Measurements from ENCODE around the gene SCO2. TPM values are rescaled to one million over a fixed set of nuclear protein-coding genes. Genes with fewer than 3 reads are reported as not detected.

SCO2 gene, protein sequence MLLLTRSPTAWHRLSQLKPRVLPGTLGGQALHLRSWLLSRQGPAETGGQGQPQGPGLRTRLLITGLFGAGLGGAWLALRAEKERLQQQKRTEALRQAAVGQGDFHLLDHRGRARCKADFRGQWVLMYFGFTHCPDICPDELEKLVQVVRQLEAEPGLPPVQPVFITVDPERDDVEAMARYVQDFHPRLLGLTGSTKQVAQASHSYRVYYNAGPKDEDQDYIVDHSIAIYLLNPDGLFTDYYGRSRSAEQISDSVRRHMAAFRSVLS
- 1.3 TPM for total RNA-seq

DNA sequence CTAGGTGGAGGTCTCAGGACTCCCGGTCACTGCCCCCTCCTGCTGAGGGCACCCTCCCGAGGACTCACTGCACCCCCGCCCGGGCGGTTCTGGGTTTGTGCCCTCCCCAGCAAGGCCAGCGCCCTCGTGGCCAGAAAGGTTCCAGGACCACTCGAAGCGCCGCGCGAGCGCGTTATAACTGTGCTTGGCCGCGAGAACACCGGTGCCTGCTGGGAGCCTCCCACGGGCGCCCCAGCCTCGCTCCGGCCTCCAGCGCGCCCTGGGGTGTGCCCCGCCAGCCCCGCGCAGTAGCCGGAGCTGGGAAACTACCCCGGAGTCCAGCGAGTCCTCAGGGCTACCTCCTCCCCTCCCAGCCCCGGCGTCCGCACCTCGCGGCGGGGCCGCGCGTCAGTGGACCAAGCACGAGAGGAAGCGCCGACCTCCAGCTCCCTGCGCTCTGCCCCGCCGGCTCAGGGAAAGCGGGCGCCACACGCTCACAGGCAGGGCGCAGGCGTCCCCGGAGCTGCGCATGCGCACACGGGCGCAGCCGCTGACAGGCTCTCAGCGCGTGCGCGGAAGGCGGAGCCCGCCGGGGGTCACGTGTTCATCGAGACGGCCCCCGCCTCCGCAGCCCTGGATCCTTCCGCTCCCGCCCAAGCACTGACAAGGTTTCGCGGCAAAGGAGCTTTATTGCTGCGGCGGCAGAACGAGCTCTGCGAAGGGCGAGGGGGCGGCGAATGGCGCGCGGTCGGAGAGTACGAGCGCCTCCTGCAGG lies at the start of gene SCO2:
SCO2 (minus strand) TSS at position 495 of the 754 bp plus-strand sequence. CDS start 1,187 bp downstream, outside the sequence.
- peak; percentile 99 for DNase-seq

DNA sequence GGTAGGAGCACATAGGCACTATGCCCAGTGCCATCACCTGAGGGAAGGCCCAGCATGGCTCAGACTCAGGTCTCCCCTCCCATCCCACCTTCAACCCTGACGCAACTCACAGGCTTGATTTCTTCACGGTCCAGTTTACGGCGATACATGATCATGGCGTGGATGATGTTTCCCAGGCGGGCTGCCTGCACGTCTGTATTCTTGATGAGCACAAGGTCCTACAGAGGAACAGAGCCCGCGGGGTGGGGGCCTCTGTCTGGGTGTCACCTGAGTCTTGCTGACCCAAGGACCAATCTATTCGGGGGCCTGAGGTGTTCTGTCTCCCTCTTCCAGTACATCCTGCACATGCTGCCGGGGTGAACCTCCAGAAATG lies 49.0 kb upstream of the SCO2 start:
- no peak for DNase-seq

DNA sequence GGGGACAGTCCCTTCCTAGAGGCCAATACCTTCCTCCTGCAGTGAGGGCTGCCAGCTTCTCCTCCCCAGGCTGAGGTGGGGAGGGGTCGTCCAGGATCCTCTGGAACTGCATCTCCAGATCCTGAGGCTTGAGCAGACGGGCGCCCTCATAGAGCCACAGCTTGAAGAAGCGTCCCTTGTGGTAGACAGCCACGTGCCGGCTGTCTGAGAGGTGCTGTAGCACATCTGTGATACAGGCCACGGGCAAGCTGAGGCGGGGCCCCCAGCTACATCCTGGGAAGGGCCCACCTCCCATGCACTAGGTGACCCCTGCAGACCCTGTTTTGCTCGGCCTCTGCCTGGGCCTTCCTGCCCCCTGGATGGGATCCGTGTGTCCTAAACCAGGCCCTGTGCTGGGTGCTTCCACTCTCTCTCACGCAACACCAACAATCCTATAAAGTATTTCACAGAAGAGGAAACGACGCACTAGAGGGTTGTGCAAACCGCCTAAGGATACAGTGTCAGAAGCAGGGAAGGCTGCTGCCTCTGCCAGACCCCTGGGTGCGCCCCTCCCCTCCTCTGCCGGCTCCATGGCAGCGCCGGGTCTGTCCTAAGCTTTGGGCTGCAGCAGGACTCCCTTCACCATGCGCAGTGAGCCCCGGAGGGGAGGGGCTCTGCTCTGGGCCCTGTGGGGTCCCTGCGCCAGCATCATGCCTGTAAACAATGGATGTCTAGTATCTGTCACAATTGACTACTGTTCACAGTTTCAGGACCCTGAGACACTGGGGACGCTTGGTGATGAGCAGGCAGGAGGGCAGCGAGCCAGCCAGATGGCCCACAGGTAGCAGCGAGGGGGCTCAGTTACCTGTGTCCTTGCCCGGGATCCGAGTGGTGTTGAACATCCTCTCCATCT lies 48.3 kb upstream of the SCO2 start:
- no peak for DNase-seq

DNA sequence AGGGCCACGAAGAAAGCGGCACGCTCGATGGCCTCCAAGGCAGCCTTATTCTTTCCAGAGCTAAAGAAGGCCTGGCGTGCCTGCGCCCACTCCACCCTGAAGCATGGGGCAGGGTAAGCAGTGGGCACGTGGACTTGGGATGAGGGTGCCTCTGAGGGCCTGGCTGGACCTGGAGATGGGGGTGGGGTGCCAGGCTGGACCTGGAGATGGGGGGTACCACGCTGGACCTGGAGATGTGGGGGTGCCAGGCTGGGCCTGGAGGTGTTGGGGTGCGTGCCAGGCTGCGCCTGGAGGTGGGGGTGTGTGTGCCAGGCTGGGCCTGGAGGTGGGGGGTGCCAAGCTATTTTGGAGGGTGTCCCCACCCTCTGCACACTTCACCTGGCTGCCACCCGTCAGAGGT lies 47.6 kb upstream of the SCO2 start:
- no peak for DNase-seq

DNA sequence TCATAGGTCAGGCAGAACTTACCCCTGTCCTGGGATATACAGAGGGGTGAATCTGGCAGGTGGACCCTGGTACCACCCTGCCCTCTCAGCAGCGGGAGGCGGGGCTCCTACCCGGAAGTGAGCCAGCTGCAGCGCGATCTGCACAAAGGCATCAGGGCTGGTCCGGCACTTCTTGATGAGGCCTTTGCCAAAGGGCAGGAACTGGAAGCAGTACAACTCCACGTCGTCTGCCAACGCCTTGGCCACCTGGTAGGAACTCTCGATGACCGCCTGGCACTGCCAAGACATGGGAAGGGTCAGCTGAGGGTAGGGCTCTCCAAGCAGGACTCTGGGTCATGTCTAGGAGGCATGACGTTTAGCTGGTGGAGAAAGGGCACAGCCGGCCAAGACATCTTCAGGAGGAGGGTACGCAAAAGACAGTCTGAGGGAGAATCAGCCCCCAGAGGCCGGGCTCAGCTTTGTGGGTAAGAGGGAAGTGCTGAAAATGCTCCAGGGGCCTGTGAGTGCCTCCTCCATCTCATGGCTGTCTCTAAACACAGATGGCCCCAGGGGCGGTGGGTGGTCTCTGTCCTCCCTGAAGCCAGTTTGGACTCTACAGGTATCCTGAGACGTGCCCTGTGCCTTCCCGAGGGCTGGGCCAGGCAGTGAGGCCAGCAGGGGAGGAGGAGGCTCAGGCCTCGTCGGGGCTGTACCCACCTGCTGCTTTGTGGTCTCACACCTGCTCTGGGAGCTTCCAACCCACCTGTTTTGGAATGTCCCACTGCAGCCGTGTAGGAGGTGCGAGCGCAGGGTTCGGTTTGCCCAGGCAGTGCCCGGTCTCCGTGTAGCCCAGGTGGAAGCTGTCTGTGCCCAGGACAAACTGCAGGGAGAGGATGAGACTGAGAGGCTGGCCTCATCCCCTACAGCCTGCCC lies 46.1 kb upstream of the SCO2 start:
- DNase-seq, result no peak

DNA sequence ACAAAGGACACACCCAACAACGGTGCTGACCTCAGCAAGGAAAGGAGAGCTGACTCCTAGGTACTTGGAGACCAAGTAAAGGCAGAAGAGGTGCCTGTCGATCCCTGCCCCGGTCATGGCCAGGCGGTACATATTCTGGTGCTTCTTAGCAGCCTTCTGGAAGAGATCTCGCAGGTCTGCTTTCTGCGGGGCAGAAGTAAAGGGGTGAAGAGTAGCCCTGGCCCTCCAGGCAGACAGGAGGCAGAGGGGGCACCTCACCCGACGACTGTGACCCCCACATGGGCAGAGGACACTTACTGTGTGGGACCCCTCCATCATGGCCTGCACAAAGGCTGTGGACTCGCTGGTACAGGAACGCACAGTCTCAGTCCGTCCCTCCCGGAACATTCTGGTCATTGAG lies 45.5 kb upstream of the SCO2 start:
- DNase-seq, result no peak

DNA sequence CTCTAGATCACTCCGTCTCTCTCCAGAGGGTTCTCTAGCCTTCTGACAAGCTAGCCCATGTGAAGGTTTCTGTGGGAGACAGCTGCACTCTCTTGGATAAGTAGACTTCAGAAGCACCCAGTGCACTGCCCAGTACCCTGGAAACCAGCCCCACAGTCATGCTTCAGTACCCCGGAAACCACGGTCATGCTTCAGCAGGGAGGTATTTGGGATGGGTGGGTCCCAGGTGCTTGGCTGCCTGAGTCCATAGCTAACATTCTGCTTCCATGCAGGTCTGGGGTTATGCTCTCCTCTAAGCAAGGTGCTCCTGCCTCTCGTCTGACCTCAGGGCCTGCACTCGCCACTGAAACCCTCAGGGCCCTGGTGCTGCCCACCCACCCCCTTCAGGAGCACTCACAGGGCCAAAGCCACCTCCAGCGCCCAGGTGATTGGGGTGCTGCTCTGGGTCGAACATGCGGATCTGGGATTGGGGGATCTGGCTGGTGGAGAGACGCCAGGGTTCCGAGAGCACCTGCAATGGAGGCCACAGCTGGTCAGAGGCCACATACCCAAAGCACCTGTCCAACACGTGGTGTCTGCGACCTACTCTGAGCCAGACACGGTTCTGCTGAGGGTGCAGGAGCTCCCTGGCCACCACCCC lies 44.6 kb upstream of the SCO2 start:
- no peak for DNase-seq

DNA sequence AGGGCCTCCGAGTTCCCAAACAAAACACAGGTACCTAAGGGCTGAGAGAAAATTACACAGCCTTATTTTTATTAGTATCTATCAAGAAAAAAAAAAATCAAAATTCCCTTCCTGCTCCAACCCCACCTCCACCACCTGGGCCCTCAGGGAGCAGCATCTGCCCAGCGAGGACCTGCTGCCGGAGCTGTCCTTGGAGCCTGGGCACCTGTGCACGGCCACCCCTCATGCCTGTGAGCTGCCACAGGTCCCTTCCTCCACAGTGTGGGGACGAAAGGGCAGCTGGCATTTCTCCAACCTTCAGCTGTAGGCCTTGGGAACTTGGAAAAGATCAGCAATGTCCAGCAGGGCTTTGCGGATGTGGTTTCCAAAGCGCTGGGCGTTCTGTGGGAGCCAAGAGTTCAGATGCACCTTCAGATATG lies 43.7 kb upstream of the SCO2 start:
- no peak for DNase-seq

DNA sequence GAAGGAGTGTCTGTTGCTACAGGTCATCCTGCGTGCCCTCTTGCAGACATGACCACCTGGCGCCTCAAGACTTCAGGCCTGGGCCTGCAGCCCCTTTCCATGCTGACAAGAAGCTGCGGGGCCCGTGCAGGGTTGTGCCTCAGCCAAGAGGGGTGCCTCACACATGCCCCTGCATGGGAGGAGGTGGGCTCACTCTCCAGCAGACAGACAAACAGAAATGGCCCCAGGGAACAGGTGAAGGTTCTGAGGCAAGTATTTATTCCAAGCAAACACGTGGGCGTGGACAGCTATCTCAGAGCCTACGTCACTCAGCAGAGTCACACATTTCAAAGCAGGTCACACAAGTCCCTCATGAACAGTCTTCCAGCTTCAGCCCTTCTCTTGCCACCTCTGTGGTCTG lies 43.2 kb upstream of the SCO2 start:
- DNase-seq, result peak; percentile 44

DNA sequence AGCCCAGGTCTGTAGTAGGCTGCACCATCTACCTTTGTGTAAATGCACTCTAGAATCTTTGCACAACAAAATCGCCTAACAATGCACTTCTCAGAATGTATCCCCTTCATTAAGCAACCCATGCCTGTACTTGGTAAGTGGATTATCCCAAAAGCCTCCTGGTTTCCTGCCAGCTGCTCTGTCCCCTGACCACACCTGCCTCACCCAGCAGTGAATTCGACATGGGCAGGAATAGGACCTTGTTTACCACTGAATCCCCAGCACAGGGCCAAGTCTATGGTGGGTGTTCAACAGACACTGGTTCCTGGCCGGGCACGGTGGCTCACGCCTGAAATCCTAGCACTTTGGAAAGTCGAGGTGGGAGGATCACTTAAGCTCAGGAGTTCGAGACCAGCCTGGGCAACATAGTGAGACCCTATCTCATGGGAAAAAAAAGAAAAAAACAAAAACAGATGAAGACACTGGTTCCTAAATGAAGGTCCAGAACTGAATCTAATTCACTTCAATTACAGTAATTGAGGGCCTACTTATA lies 42.4 kb upstream of the SCO2 start:
- no peak for DNase-seq

DNA sequence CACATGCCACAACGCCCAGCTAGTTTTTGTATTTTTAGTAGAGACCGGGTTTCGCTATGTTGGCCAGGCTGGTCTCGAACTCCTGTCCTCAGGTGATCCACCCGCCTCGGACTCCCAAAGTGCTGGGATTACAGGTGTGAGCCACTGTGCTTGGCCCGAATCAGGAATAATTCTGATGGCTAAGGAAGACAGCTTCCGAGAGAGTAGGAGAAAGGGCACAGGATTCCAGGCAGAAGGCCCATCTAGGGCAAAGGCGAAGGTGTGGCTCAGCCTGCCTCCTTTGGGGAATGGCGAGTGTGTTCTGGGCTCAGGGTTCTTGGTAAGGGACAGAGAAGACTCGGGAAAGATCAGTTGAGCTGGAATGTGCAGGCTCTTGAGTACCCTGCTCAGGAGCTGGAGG lies 38.9 kb upstream of the SCO2 start:
- DNase-seq, result no peak

DNA sequence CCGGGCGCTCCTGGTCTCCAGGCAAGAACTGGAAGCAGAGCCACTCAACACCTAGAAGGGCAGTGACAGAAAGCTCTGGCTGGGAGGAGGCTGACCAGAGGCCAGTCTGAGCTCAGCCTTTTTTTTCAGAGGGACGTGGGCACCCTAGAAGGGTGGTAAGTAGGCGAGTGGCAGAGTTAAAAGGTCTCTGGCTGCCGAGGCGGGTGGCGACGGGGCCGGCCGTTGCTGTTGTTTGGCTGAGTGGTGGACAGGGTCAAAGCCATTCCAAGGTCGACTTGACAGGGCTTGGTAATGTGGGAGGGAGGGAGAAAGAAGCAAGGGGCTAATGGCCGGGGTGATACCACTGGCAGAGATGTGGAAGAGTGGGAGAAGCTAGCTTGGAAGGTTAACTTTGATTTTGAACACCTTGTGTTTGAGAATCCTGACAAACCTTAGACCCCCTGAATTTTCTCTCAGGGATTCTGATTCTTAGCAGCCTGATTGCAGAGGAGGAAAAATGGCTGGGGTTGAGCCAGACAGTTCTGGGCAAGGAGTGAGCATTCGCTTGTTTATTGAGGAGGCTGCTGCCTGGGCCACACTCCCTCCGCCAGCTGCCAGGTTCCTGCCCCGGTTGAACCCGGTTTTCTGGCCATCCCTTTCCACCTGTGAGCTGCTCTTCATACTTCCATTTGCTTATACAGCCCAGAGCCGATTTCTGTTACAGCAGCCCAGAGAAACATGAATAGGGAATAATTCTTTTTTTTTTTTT lies 38.2 kb upstream of the SCO2 start:
- DNase-seq, result no peak

DNA sequence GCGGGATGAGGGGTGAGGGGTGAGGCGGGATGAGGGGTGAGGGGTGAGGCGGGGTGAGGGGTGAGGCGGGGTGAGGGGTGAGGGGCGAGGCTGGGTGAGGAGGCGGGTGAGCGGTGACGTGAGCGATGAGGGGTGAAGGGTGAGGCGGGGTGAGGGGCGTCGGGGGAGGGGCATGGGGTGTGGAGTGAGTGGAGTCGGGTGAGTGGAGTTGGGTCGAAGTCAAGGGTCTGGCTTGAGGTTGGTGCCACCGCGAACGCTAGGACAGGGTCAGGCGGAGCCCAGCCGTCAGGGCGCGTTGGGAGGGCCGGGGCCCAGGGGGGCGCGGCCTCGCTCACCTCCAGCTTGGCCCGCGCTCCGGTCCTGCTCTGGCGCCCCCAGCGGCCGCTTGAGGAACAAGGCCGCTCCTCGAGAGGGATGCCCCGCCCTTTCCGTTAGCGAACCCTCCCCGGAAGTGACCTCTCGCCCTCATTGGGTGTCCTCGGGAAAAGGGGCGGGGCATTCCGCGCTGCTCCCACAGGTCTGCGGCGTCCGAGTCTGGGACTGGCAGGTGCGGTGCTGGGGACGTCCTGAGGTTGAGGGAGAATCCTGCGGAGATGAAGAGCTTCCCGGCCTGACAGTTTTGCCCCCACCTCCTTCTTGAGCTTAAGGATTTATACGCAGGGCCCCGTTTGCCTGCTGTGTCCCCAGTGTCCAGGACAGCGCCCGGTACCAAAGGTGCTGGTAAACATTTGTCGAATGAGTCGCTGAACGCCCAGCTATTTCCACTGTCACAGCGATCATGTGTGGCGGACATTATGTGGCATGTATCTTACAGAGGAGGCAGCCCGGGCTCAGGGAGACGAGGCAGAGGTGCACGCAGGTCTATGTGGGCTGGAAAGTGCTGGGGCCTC lies 37.4 kb upstream of the SCO2 start, which contains the start of gene SYCE3:
SYCE3 (minus strand) TSS at position 397 of the 890 bp plus-strand sequence. CDS start 6,514 bp downstream, outside the sequence.
- peak; percentile 97 for DNase-seq

DNA sequence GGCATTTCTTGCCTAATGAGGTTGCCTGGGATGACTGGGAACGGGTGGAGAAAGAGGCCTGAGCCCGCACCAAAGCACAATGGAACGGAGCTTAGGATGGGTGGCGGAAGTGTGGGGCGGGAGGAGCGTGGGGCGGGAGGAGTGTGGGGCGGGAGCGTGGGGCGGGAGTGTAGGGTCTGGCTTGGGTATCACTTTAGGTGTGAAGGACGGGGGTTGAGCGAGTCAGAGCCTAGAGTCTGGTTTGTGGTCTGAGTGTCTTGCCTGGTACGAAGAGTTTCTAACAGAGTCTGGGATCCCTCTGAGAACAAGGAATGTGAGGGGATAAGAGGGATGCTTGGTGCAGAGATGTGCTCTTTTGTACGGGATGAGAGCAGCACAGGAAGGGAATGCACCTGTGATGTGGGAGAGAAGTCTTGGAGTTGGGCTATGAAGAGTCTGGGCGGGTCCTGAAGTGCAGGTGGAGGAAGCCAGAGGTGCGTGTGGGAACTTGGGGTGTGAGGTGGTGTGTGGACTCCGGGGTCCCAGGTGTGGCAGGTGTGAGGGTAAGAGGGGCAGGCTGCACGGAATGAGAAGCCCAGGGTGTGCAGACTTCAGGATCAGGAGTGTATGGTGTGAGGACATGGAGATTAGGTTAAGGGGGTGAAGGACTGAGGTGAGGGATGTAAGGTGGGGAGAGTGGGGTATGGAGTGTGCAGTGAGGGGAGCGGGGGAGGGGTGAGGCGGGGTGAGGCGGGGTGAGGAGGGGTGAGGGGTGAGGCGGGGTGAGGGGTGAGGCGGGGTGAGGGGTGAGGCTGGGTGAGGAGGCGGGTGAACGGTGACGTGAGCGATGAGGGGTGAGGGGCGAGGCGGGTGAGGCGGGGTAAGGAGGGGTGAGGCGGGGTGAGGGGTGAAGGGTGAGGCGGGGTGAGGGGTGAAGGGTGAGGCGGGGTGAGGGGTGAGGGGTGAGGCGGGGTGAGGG lies 36.3 kb upstream of the SCO2 start:
- DNase-seq, result no peak

DNA sequence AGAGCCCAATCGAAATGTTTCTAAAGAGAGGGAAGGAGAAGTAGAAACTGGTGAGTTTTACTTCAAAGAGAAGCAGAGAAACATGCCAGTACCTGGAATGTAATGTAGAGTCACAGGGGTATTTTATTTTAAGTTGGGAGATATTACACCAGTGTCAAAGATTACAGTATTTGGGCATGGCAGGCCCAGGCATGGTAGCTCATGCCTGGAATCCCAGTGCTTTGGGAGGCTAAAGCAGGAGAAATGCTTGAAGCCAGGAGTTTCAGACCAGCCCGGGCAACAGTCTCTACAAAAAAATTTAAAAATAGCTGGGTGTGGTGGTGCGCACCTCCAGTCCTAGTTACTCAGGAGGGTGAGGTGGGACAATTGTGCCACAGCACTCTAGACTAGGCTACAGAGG lies 34.6 kb upstream of the SCO2 start:
- no peak for DNase-seq

DNA sequence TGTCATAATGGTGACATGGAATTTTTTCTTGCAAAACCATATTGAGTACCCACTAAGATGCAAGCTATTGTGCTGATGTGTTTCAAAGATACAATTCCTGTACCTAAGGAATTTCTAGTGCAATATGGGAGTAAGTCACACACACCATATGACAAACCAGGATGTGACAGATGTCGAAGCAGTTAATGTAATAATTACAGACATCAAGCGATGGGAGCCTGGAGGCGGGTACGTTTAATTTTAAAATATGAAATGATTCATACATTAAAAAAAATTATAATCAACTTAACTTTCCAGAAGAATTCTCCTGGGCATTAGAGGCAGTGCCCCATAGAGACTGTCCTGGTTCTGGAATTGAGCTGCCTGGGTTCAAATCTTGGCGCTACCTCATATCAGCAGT lies 31.3 kb upstream of the SCO2 start:
- DNase-seq, result no peak

DNA sequence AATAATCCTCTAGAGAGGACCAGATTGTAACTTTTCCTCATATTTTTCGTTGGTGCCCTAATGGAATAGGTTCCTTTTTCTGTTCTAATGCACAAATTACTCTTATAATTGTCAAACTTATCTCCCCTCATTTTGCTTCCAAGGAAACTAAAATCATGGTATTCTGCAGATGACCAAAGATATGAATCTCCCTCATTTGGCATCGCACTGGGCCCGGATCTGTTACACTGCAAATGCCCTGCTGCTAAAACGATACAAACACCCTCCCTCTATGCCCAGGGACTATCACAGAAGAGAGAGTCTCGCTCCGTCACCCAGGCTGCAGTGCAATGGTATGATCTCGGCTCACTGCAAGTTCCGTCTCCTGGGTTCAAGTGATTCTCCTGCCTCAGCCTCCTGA lies 27.9 kb upstream of the SCO2 start:
- no peak for DNase-seq
